K562 (cell line): ENCODE measurements around the gene MTHFR. TPM values are rescaled to one million over a fixed set of nuclear protein-coding genes. Genes with fewer than 3 reads are reported as not detected.

Experiments
- BMI1 ChIP-seq: fragments of 150-350 bp; IDR thresholded peaks from 2 replicates; pipeline ENCODE4 v1.6.1; 2014; ENCODE audit warnings: low read length
- CREB5 ChIP-seq: fragments of 250-450 bp; sonication (Bioruptor Pico); IDR thresholded peaks from 2 replicates; pipeline ENCODE4 v1.5.0; 2020; ENCODE audit warnings: mild to moderate bottlenecking
- ELF2 ChIP-seq: fragments of 250-450 bp; sonication (Bioruptor Pico); IDR thresholded peaks from 2 replicates; pipeline ENCODE4 v1.5.0; 2021; ENCODE audit warnings: mild to moderate bottlenecking
- HDAC3 ChIP-seq: fragments of 450-650 bp; IDR thresholded peaks from 2 replicates; pipeline ENCODE4 v1.6.1; 2018; ENCODE audit warnings: borderline replicate concordance, mild to moderate bottlenecking, moderate library complexity; ENCODE audit not compliant: partially characterized antibody
- ILF3 ChIP-seq: fragments of 450-650 bp; IDR thresholded peaks from 2 replicates; pipeline ENCODE4 v1.6.1; 2018; ENCODE audit warnings: antibody characterized with exemption, mild to moderate bottlenecking, moderate library complexity, borderline replicate concordance
- MNT ChIP-seq, 2 experiments: fragments of 450-650 bp; conservative IDR thresholded peaks; 2 replicates each; pipeline ENCODE4 v1.6.1; 2017; ENCODE audit warnings: mild to moderate bottlenecking in 2 of 2, moderate library complexity in 2 of 2
- NFRKB ChIP-seq: fragments of 450-650 bp; IDR thresholded peaks from 2 replicates; pipeline ENCODE4 v1.6.1; 2016; ENCODE audit warnings: low read depth
- NR2C2 ChIP-seq, 2 experiments: fragments of 200-800 bp in 1 of 2; sonication (Bioruptor generic) in 1 of 2; sonication (generic) in 1 of 2; formaldehyde crosslinking in 1 of 2; IDR thresholded peaks; 2 replicates each; pipeline versions ENCODE4 v1.6.1 to v1.8.0; 2016 to 2022; ENCODE audit warnings: mild to moderate bottlenecking in 1 of 2, missing compliant biosample characterization in 1 of 2, missing genetic modification characterization in 1 of 2, missing genetic modification reagents in 1 of 2
- PKNOX1 ChIP-seq: fragments of 450-650 bp; IDR thresholded peaks from 2 replicates; pipeline ENCODE4 v1.6.1; 2016
- POLR2G ChIP-seq: fragments of 200-400 bp; formaldehyde crosslinking; IDR thresholded peaks from 2 replicates; pipeline ENCODE4 v1.6.1; 2017; ENCODE audit warnings: low read depth, mild to moderate bottlenecking, antibody characterized with exemption, low read length, moderate library complexity
- SMARCA5 ChIP-seq: fragments of 450-650 bp; IDR thresholded peaks from 2 replicates; pipeline ENCODE4 v1.6.1; 2016
- SRSF9 ChIP-seq: fragments of 200-400 bp; formaldehyde crosslinking; IDR thresholded peaks from 2 replicates; pipeline ENCODE4 v1.6.1; 2017; ENCODE audit warnings: low read depth, low read length, borderline replicate concordance
- TBL1XR1 ChIP-seq, 2 experiments: IDR thresholded peaks; 2 replicates each; pipeline ENCODE4 v1.6.1; 2012; ENCODE audit warnings: improper control_type of control experiment in 2 of 2, low read length in 2 of 2, mild to moderate bottlenecking in 1 of 2
- TBP ChIP-seq: optimal IDR thresholded peaks from 2 replicates; pipeline ENCODE3; 2011; ENCODE audit warnings: low read depth, low read length, improper control_type of control experiment
- TRIM25 ChIP-seq: fragments of 450-650 bp; IDR thresholded peaks from 2 replicates; pipeline ENCODE4 v1.7.0; 2016; ENCODE audit warnings: borderline replicate concordance
- USF1 ChIP-seq: sonication (generic); formaldehyde crosslinking; IDR thresholded peaks from 2 replicates; pipeline ENCODE4 v1.9.0; 2022; ENCODE audit warnings: mild to moderate bottlenecking, missing genetic modification reagents
- ZNF398 ChIP-seq: fragments of 250-450 bp; sonication (Bioruptor Pico); IDR thresholded peaks from 2 replicates; pipeline ENCODE4 v1.8.0; 2021; ENCODE audit warnings: moderate library complexity, mild to moderate bottlenecking, inconsistent platforms
- ZNF431 ChIP-seq: sonication (generic); formaldehyde crosslinking; IDR thresholded peaks from 2 replicates; pipeline ENCODE4 v1.8.0; 2022; ENCODE audit warnings: mild to moderate bottlenecking, missing genetic modification reagents
- ZNF57 ChIP-seq: fragments of 450-650 bp; formaldehyde crosslinking; IDR thresholded peaks from 2 replicates; pipeline ENCODE4 v1.4.0; 2020; ENCODE audit warnings: mild to moderate bottlenecking, moderate library complexity
- ZNF696 ChIP-seq: fragments of 250-450 bp; sonication (Bioruptor Pico); conservative IDR thresholded peaks from 2 replicates; pipeline ENCODE4 v1.4.0; 2020; ENCODE audit warnings: mild to moderate bottlenecking, moderate library complexity
- polyA plus RNA-seq, 8 experiments: library from polyadenylated mRNA; depleted of rRNA in 4 of 8; stranded (reverse) in 5 of 8; unstranded in 3 of 8; fragments of >200 nt; fragmentation: Nextera tagmentation in 2 of 8; fragmentation: Illumina TruSeq in 1 of 8; extraction: Ambion mirVana in 2 of 8; extraction: Trizol in 1 of 8; gene quantifications; 2 replicates each; pipeline versions ENCODE4 v1.2.1 to v1.2.3, GENCODE V29; 2011 to 2014; ENCODE audit warnings: inconsistent platforms in 1 of 8, missing spikeins in 1 of 8
- total RNA-seq, 7 experiments: library from RNA; depleted of rRNA in 6 of 7; stranded (reverse); fragments of >200 nt in 6 of 7; fragmentation: Illumina TruSeq in 2 of 7; extraction: Trizol in 2 of 7; gene quantifications; 2 replicates each; pipeline versions ENCODE4 v1.2.1 to v1.2.3, GENCODE V29; 2011 to 2021; ENCODE audit warnings: low replicate concordance in 1 of 7

The MTHFR gene
- total and polyA plus RNA-seq, 9 of the 15 experiments (the other 6 are each of a cell fraction or from before 2014, with no cell fraction given): 5.0 to 104 (median 62.6) TPM

GRCh38 chr1:11802616-11802972, 3.2 kb downstream of the MTHFR start (continued):
- TF ChIP-seq CREB5 (CRISPR knock-in tag): no peak
- no peak for TF ChIP-seq ELF2 (CRISPR knock-in tag)
- TF ChIP-seq POLR2G: no peak
- TF ChIP-seq ZNF57: no peak
- no peak for TF ChIP-seq ZNF696 (CRISPR knock-in tag)
- TF ChIP-seq NFRKB: no peak
- no peak for TF ChIP-seq TRIM25
- no peak for TF ChIP-seq TBL1XR1 (IDR thresholded peaks at IDR 0.05; ENCODE audit: low read length in 2 of 2)
- TF ChIP-seq ZNF398: no peak
- no peak for TF ChIP-seq ILF3
- TF ChIP-seq SMARCA5: no peak
- TF ChIP-seq ZNF431 (CRISPR knock-in tag): no peak
- peak; percentile 17 for TF ChIP-seq TBP
- peak; percentile 54; the same call in 1 of the 2 replicates for TF ChIP-seq USF1
- no peak for TF ChIP-seq MNT (conservative IDR thresholded peaks at IDR 0.05)
- peak; percentile 97 for TF ChIP-seq NR2C2 (CRISPR knock-in tag; IDR thresholded peaks at IDR 0.05)
- peak; percentile 99 for TF ChIP-seq NR2C2 (tag; IDR thresholded peaks at IDR 0.05)
- TF ChIP-seq SRSF9: no peak
- no peak for TF ChIP-seq HDAC3
- no peak for TF ChIP-seq BMI1
- TF ChIP-seq PKNOX1: peak; percentile 86
